Spleen (tissue), 11 donors: Measurements from ENCODE around the gene PVALB. TPM values are rescaled to one million over a fixed set of nuclear protein-coding genes. Genes with fewer than 3 reads are reported as not detected.

Source experiments
- DNase-seq: peaks from one replicate; pipeline ENCODE4 v3.0.0-alpha.2; 2020
- H3K27ac ChIP-seq, 8 donors: fragments of 200-600 bp; sonication (generic) in 7 of 8; 1 replicate in 4 of 8; 2 replicates in 4 of 8; pipeline versions ENCODE4 v1.5.0 to v1.8.0; 2016 to 2021; ENCODE audit warnings: inconsistent platforms in 4 of 8, mild to moderate bottlenecking in 4 of 8, moderate library complexity in 1 of 8
- H3K27me3 ChIP-seq, 7 donors: fragments of 200-600 bp; sonication (generic) in 6 of 7; replicated peaks in 1 of 7; 1 replicate in 4 of 7; 2 replicates in 3 of 7; pipeline versions ENCODE4 v1.5.0 to v1.8.0; 2016 to 2021; ENCODE audit warnings: inconsistent platforms in 3 of 7, mild to moderate bottlenecking in 1 of 7
- H3K36me3 ChIP-seq, 6 donors: fragments of 200-600 bp; sonication (generic) in 5 of 6; 1 replicate in 4 of 6; 2 replicates in 2 of 6; pipeline versions ENCODE4 v1.5.0 to v1.8.0; 2016 to 2021; ENCODE audit warnings: inconsistent platforms in 2 of 6
- H3K4me1 ChIP-seq, 6 donors: fragments of 200-600 bp; sonication (generic) in 5 of 6; 1 replicate in 3 of 6; 2 replicates in 3 of 6; pipeline versions ENCODE4 v1.5.0 to v1.8.0; 2016 to 2021; ENCODE audit warnings: inconsistent platforms in 3 of 6
- H3K4me3 ChIP-seq, 8 donors: fragments of 200-600 bp; sonication (generic) in 7 of 8; 1 replicate in 4 of 8; 2 replicates in 4 of 8; pipeline versions ENCODE4 v1.5.0 to v1.8.0; 2016 to 2021; ENCODE audit warnings: inconsistent platforms in 4 of 8, mild to moderate bottlenecking in 4 of 8, moderate library complexity in 2 of 8
- H3K9me3 ChIP-seq, 8 donors: fragments of 200-600 bp; sonication (generic) in 7 of 8; 1 replicate in 4 of 8; 2 replicates in 4 of 8; pipeline versions ENCODE4 v1.5.0 to v1.8.0; 2016 to 2021; ENCODE audit warnings: inconsistent platforms in 4 of 8
- CTCF ChIP-seq, 11 experiments: fragments of 200-600 bp in 7 of 11; fragments of 450-650 bp in 4 of 11; sonication (generic) in 4 of 11; IDR thresholded peaks in 8 of 11; conservative IDR thresholded peaks in 3 of 11; 1 replicate in 7 of 11; 2 replicates in 4 of 11; pipeline versions ENCODE4 v1.4.0 to v1.8.0; 2016 to 2021; ENCODE audit warnings: antibody characterized with exemption in 11 of 11, inconsistent platforms in 4 of 11, mild to moderate bottlenecking in 1 of 11
- POLR2A ChIP-seq, 3 donors: fragments of 450-650 bp; IDR thresholded peaks; one replicate each; pipeline ENCODE4 v1.5.1; 2017; ENCODE audit warnings: antibody characterized with exemption in 3 of 3, mild to moderate bottlenecking in 1 of 3
- POLR2AphosphoS5 ChIP-seq, 3 donors: sonication (generic); formaldehyde crosslinking; IDR thresholded peaks; one replicate each; pipeline ENCODE4 v1.5.1; 2017; ENCODE audit warnings: antibody characterized with exemption in 3 of 3
- WGBS, 5 donors: extraction: QIAGEN DNeasy Blood & Tissue Kit in 3 of 5; methylation state at CpG; one replicate each; pipeline versions ENCODE4 v1.1.5 to v1.1.7; 2013 to 2018; 5-methylcytosine and 5-hydroxymethylcytosine counted together
- intact Hi-C: fragments of 100-400 bp; cut with DNase I; formaldehyde crosslinking; loops from one replicate; pipeline ENCODE4 v1.15.0; 2023; ENCODE audit warnings: low total_unique reads
- polyA plus RNA-seq, 3 donors: library from polyadenylated mRNA; stranded (reverse); fragments of 200-250 nt; gene quantifications; one replicate each; pipeline ENCODE4 v1.2.1, GENCODE V29; 2013
- total RNA-seq, 7 donors: library from RNA; depleted of rRNA in 3 of 7; stranded (reverse); fragments of >200 nt in 3 of 7; fragmentation: NEBNext Ultra II Directional in 4 of 7; extraction: Animal tissue kit (Norgen Biotek cat#: 25700) in 4 of 7; gene quantifications; one replicate each; pipeline versions ENCODE4 v1.1.0 to v1.2.1, GENCODE V29; 2016 to 2021
- donor health status: healthy with polysubstance abuse.
- donor health status: DM: no; HTN: no; CAD: no; lungs with moderate emphysema.
- donor health status: DM: no; HTN: no; CAD: no.
- donor health status: Bipolar disorder and iron deficiency.
- donor health status: healthy.
- donor health status: DM: no; HTN: no; CAD: no.
- donor health status: DM: yes; HTN: yes; CAD: no.

Gene PVALB
- total and polyA plus RNA-seq, 10 donors = 0.52 to 3.2 (median 1.00) TPM; not detected in 2

- no peak for TF ChIP-seq CTCF (IDR thresholded peaks at IDR 0.05 in 8 of 11, conservative IDR thresholded peaks at IDR 0.05 in 3 of 11)
- TF ChIP-seq POLR2AphosphoS5 (IDR thresholded peaks at IDR 0.05) = no peak
- no peak for TF ChIP-seq POLR2A (IDR thresholded peaks at IDR 0.05)
- H3K4me3 ChIP-seq = no peak overlapping the region
- intact Hi-C loops = loop anchor here (10.0 kb wide), 1 partner anchor 215 kb away; no protein-coding TSS in a partner anchor
- H3K27me3 ChIP-seq = peaks cover 0 to 19% (median 0%) of the 10 kb centered on the region in 7 donors
- H3K36me3 ChIP-seq = peaks cover 0 to 35% (median 5%) of the 10 kb centered on the region in 6 donors
- no peak overlapping the region for H3K27ac ChIP-seq
- no peaks in the 10 kb centered on the region for H3K9me3 ChIP-seq
- DNase-seq = peak; percentile 62
- 82 to 89% (median 87%) methylated on average over 19 of the region's 19 CpGs for WGBS, 5 donors
- peaks cover 0 to 21% (median 0%) of the 10 kb centered on the region in 6 donors for H3K4me1 ChIP-seq
These were observed 57.2 kb downstream of the PVALB start for GRCh38 chr22:36759481-36760159.

DNA sequence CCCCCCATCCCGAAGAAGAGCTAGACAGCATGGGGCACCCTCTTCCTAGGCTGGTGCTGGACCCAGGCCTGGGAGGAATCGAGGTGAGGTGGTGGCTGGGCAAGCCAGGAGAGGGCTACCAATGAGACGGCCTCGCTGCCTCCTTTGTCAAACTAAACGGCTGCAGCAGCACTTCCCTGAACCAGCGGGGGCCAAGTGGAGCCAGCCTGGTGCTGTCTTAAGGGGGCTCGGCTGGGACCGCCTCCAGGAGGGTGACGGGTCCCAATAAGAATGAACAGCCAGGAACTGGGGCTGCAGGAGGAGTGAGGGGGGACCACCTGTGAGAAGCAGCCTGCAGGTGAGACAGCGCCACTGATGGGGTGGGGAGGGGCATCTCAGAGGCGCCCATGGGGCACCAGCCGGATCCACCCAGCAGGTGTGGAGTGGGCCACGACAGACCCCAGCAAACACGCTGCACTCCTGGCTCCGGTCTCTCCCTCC lies 58.0 kb downstream of the PVALB start:
- H3K4me3 ChIP-seq = no peak overlapping the region
- DNase-seq = peak; percentile 49
- intact Hi-C loops = no loop called here
- H3K4me1 ChIP-seq = peaks cover 0 to 21% (median 0%) of the 10 kb centered on the region in 6 donors
- WGBS, 5 donors = 88 to 92% (median 88%) methylated on average over 5 to 15 of the region's 15 CpGs
- H3K27me3 ChIP-seq = peaks cover 0 to 27% (median 2%) of the 10 kb centered on the region in 7 donors
- H3K27ac ChIP-seq = no peak overlapping the region
- TF ChIP-seq POLR2AphosphoS5 (IDR thresholded peaks at IDR 0.05) = no peak
- TF ChIP-seq POLR2A (IDR thresholded peaks at IDR 0.05) = no peak
- TF ChIP-seq CTCF (IDR thresholded peaks at IDR 0.05 in 8 of 11, conservative IDR thresholded peaks at IDR 0.05 in 3 of 11) = no peak
- peaks cover 0 to 29% (median 5%) of the 10 kb centered on the region in 6 donors for H3K36me3 ChIP-seq
- no peaks in the 10 kb centered on the region for H3K9me3 ChIP-seq

GRCh38 chr22:36757668-36758211 lies 59.1 kb downstream of the PVALB start:
- Histone ChIP-seq H3K9me3 (no peaks in the 10 kb centered on the region), H3K36me3 (peaks cover 0 to 18% (median 2%) of the 10 kb centered on the region in 6 donors), H3K27ac (no peak overlapping the region), H3K4me1 (peaks cover 0 to 21% (median 0%) of the 10 kb centered on the region in 6 donors), H3K27me3 (peaks cover 0 to 38% (median 13%) of the 10 kb centered on the region in 7 donors), H3K4me3 (no peak overlapping the region)
- DNase-seq = peak; percentile 94
- TF ChIP-seq POLR2A (IDR thresholded peaks at IDR 0.05) (no peak), POLR2AphosphoS5 (IDR thresholded peaks at IDR 0.05) (peak in 1 of 3 donors; percentile 20), CTCF (IDR thresholded peaks at IDR 0.05 in 8 of 11, conservative IDR thresholded peaks at IDR 0.05 in 3 of 11) (peak; percentile 38 to 94 (median 78))
- WGBS, 5 donors = 66 to 77% (median 69%) methylated on average over 14 to 19 of the region's 19 CpGs
- intact Hi-C loops = no loop called here
